Esophagus muscularis mucosa (tissue), 3 donors: ENCODE data around the gene GLS.

Source experiments
- POLR2A ChIP-seq: fragments of 450-650 bp; IDR thresholded peaks from one replicate; pipeline ENCODE4 v1.6.1; 2017; ENCODE audit warnings: antibody characterized with exemption, moderate library complexity, mild to moderate bottlenecking, low read depth
- POLR2AphosphoS5 ChIP-seq, 2 donors: sonication (generic); formaldehyde crosslinking; IDR thresholded peaks; one replicate each; pipeline ENCODE4 v1.6.1; 2017; ENCODE audit warnings: antibody characterized with exemption in 2 of 2
- TF ChIP-seq, protein P1 (sequence below), 3 experiments: fragments of 200-600 bp in 2 of 3; fragments of 450-650 bp in 1 of 3; sonication (generic) in 2 of 3; IDR thresholded peaks; one replicate each; pipeline ENCODE4 v1.5.1; 2017 to 2019; ENCODE audit warnings: antibody characterized with exemption in 3 of 3, mild to moderate bottlenecking in 2 of 3, moderate library complexity in 1 of 3

DNA sequence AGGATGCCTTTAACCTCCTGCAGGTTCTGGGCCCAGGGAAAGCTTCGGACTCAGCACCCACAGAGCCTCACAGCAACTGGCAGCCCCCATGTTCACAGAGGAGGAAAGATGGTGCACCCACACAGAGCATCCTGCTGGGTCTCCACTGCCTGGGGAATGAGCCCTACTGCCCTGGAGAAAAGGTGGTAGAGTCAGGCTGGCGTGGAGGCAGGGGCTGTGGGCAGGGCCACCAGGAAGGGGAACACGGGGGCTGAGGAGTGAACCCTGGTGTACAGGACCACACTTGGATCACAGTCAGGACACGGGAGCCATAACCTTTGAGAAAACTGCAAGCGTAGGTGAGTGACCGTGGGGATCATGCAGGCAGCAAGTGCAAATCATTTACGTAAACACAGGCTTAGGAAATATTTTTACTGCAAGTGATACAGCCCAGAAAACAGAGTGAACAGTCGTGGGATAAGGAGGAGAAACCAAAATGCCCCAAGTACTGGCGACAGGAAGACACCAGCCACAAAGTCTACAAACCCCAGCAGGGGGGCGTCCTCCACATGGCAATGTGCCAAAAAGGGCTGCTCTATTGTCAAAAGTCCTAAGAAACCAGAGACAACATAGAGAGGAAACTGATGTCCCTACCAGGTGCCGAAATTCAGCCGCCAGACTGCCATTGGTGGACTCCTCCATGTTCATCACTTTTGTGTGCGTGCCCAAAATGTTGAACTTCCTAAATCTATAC, 105.8 kb downstream of the GLS start:
- TF ChIP-seq, protein P1, sequence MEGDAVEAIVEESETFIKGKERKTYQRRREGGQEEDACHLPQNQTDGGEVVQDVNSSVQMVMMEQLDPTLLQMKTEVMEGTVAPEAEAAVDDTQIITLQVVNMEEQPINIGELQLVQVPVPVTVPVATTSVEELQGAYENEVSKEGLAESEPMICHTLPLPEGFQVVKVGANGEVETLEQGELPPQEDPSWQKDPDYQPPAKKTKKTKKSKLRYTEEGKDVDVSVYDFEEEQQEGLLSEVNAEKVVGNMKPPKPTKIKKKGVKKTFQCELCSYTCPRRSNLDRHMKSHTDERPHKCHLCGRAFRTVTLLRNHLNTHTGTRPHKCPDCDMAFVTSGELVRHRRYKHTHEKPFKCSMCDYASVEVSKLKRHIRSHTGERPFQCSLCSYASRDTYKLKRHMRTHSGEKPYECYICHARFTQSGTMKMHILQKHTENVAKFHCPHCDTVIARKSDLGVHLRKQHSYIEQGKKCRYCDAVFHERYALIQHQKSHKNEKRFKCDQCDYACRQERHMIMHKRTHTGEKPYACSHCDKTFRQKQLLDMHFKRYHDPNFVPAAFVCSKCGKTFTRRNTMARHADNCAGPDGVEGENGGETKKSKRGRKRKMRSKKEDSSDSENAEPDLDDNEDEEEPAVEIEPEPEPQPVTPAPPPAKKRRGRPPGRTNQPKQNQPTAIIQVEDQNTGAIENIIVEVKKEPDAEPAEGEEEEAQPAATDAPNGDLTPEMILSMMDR (IDR thresholded peaks at IDR 0.05) = no peak
- TF ChIP-seq POLR2A = no peak
- TF ChIP-seq POLR2AphosphoS5 (IDR thresholded peaks at IDR 0.05) = no peak
